H1 (cell line): Measurements from ENCODE around the gene RGL1. TPM values are rescaled to one million over a fixed set of nuclear protein-coding genes. Genes with fewer than 3 reads are reported as not detected.

Source experiments
- BACH1 ChIP-seq: IDR thresholded peaks from 2 replicates; pipeline ENCODE4 v1.6.1; 2012; ENCODE audit warnings: low read length, improper control_type of control experiment
- CBX8 ChIP-seq: fragments of 300-800, 300-1000 bp; sonication (generic); IDR thresholded peaks from 2 replicates; pipeline ENCODE4 v1.7.1; 2016; ENCODE audit warnings: low read depth, low read length, borderline replicate concordance
- CHD7 ChIP-seq: fragments of 300-600 bp; sonication (generic); IDR thresholded peaks from 2 replicates; pipeline ENCODE4 v1.7.1; 2012; ENCODE audit warnings: low read length, moderate library complexity, mild to moderate bottlenecking, inconsistent platforms; ENCODE audit not compliant: insufficient replicate concordance
- E2F6 ChIP-seq: IDR thresholded peaks from 2 replicates; pipeline ENCODE4 v1.6.1; 2012; ENCODE audit warnings: inconsistent platforms
- NRF1 ChIP-seq: IDR thresholded peaks from 2 replicates; pipeline ENCODE4 v1.6.1; 2011; ENCODE audit warnings: mild to moderate bottlenecking, low read depth, low read length, improper control_type of control experiment
- SP2 ChIP-seq: IDR thresholded peaks from 2 replicates; pipeline ENCODE4 v1.6.1; 2012; ENCODE audit warnings: mild to moderate bottlenecking, low read length, inconsistent platforms
- TCF12 ChIP-seq: IDR thresholded peaks from 2 replicates; pipeline ENCODE4 v1.6.1; 2011; ENCODE audit warnings: low read depth, mild to moderate bottlenecking, low read length
- polyA plus RNA-seq, 7 experiments: library from polyadenylated mRNA; depleted of rRNA in 3 of 7; stranded (reverse) in 5 of 7; unstranded in 2 of 7; fragments of >200 nt in 5 of 7; fragments of 200-250 nt in 2 of 7; gene quantifications; 1 replicate in 5 of 7; 2 replicates in 1 of 7; 4 replicates in 1 of 7; pipeline versions ENCODE4 v1.2.1 to v1.2.3, GENCODE V29; 2011 to 2013; ENCODE audit warnings: missing spikeins in 2 of 7, mixed read lengths in 2 of 7
- total RNA-seq: library from RNA; stranded (reverse); fragmentation: NEBNext Ultra II Directional; extraction: Animal tissue kit (Norgen Biotek cat#: 25700); gene quantifications from 2 replicates; pipeline ENCODE4 v1.2.1, GENCODE V29; 2021

Gene RGL1
- total and polyA plus RNA-seq, 2 of the 8 experiments (the other 6 are each of a cell fraction or from before 2014, with no cell fraction given), result 0.98 to 2.4 TPM

- TF ChIP-seq CHD7 (no peak), BACH1 (no peak), TCF12 (no peak), E2F6 (no peak), NRF1 (no peak), CBX8 (no peak), SP2 (no peak)
These were observed 9.3 kb downstream of the RGL1 start (continued) for GRCh38 chr1:183814121-183814681.
